Fibroblast of skin of scalp (primary cell): ENCODE measurements around the gene OR2S2.
"Not testable (repeated sequence)": the region's sequence is repeated elsewhere in the genome, so short reads cannot be mapped to it uniquely, and the experiment has no call there.

ENCODE experiments used
- DNase-seq: peaks from one replicate; pipeline ENCODE4 v3.0.0-alpha.2; 2013

The OR2S2 gene

DNA sequence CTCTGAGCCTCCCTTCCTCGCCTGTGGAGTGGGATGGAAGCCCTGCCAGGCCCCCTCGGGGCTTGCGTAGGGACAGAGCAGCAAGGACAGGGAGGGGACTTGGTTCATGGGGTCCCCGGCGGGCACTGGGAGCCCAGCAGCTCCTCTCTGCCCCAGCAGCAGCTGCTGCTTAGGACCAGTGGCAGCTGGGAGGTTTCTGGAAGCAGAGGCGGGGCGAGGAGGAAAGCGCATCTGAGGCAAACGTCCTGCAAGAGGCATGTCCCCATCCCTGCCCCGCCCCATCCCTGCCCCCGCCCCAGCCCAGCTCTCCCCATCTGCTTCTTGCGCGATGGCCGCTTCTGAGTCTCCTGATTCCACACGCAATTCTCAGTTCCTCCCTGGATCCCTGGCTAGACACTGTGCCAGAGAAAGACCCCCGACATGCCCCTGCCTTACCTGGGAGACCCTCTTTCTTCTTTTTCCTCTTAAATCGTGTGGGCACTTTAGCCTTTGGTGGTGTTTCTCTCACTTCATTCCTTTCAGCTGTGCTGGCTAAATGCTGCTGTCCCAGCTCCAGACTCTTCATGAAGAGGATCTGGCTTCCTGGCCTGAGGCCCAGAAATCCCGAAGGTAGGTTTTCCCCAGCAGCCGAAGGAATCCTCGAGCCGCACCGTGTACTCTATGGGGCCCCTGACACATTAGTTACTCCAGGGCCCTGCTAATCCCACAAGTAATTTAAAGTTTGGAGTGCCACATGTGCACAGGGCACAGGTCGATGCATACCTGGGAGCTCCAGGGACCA lies 4.4 kb upstream of the OR2S2 start:
- peak; percentile 85 for DNase-seq

DNA sequence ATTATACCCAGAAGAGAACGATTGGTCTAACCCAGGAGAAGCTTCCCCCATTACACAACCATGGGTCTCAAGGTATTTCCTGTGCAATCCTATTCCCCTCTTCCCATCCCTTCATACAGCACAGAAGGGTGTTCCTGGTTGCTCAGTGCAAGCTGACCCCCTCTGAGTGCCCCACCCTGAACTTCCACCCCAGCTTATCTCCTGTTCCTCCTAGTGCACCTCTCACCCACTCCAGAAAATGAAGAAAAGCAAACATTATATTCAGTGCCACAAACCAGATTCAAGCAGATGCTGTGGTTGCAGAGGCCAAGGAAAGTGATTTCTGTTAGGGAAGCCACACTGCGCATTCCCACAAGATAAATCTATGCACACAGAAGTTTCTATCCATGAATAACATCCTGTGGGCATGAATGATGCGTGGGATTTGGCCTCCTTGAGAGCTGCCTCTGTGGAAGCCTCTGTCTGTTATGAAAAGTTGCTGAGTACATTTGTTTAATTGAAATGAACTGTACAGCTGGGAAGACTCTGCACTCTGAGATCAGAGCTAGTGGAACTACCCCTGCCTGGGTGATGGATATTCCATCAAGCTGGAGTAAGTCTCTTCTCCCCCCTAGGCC lies 2.2 kb upstream of the OR2S2 start:
- DNase-seq: peak; percentile 29

DNA sequence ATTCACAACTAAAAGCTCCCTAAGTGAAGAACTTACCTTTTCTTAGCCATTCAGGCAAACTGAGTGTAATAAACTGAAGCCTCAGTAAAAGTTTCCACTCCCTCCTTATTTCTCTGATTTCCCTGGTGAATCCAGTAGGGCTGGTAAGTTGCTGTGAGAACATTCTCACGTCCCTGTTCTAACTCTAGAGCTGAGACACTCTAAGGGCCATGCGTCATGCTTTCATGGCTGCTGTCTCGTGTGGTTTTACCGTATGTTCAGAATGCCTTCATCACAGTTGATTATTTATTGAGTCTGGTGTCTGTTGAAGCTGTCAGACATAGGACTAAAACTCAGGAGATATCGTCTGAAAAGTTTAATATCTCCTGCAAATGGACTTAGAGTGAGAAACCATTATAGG lies 1.3 kb downstream of the OR2S2 start:
- no peak for DNase-seq

DNA sequence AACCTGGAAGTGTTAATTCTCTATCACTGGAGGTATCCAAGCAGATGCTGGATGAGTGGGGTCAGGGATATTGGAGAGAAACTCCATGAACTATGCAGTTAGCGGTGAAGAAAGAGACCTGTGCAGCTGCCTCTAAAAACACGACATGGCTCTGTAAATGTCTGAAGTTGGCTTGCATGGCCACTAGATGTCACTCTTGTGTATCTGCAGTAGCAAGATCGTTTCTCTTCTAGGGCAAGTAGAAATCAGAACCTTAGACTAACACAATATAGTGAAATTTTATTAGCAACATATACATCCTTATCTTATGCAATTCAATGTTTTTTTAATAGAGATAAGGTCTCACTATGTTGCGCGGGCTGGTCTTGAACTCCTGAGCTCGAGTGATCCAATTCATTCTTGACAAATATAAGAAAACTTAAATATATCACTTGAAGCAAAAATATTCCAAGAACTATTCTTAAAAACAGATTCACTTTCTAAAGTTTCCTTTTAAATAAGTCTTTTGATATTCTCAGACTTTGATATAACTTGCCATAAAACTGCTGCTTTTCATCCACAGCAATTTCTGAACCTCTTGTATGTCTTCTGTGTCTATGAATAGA lies 2.9 kb downstream of the OR2S2 start:
- peak; percentile 80 for DNase-seq

DNA sequence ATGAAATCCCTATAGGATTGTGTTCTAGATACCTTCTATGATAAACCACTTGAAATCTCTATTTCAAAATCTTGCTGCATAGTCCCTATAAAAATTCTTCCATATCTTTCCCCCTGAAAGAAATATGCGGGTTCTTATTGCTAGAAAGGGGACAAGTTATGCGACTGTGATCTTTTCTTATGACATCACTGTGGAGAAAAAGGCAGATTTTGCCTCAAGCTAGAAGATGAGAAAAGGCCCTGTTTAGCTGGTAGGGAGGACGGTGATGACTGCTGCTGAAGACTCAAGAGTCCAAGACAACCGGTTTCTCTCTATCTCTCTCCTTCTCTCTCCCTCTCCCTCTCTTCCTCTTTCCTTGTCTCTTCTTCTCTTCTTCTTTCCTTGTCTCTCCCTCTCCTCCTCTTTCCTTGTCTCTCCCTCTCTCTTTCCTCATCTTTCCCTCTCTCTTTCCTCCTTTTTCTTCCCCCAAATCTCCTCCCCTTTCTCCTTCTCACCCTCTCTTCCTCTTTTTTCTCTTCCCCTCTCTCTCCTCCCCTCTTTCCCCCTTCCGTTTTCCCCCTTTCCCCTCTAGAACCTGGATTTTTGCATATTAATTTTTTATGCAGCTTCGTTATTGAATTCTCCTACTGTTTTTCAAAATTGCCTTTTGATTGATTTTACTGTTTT lies 5.3 kb downstream of the OR2S2 start:
- DNase-seq: no peak

DNA sequence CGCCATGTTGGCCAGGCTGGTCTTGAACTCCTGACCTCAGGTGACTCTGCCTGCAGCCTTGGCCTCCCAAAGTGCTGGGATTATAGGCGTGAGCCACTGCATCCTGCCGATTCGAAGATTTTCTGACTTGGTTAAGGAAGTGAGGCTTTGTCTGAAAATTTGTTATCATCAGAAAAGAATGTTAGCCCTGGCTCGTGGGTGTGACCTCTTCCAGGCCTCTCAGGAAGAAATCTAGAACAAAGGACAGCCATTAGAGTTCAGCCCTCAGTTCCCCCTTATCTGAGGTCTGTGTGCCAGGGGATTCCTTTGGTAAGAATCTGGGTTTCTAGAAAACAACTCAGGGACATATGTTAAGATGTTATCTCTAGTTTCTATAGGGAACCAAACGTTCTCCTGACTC lies 6.2 kb downstream of the OR2S2 start:
- DNase-seq: peak; percentile 67

DNA sequence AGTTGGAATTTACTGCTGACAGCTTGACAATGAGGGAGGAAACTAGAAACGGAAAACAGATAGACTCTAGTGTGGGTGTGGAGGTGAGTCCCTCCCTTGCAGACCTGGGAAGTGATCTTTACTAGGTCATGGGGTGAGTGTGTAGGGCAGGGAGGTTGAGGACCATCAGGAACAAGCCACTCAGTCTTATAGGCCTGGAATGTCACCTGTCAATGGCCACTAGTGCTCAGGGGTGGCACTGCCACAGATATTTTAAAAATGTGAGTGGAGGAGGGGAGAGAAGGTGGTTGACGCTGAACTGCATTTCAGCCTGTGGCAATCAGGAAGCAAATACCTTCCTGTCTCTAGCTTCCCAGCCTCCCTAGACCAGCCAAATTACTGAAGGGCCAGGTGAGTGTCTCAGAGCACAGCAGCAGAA lies 9.0 kb downstream of the OR2S2 start:
- DNase-seq: no peak

DNA sequence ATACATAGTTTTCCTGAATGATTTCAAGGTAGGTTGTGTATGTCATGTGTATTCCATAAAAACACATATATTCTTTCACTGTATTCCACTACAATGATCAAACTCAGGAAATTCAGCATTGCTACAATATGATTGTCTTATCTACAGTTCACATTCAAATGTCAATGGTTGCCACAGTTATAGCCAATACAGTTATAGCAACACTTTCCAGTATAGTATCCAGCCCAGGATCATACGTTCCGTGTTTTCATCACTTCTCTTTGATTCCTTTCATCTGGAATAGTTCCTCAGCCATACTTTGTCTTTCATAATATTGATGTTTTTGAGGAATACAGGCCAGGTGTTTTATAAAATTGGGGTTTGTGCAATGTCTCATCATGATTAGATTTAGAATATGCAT lies 9.5 kb downstream of the OR2S2 start:
- DNase-seq: no peak

DNA sequence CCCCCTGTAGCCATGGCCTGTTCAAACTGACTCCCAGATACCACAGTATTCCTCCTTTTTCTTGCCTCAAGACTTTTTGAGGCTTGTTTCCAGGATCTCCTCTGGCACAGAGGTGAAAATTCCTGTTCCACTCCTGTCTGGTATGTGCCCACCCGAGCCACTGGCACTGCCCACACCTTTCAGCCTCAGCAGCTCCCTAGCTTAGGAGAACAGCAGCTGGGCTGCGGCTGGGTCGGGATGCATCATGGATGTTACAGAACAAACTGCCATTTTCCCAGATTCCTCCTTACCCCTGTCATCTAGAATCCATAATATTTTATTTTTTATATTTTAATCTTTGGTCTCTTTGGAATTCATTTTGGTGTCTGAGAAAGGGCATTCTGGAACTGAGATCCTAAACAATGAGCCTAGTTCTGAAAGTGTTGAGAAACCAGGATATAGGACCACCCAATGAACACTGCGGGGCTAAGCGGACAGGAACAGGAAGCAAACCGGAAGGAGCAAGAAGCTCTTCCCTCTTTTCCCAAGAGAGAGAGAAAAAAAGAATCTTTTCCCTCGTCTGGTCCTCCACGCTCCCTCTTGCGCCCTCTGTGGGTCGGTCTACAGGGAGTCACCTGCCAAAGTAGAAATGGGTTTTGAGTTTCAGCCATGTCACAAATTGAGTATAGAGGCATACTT lies 12.5 kb downstream of the OR2S2 start:
- peak; percentile 91 for DNase-seq

DNA sequence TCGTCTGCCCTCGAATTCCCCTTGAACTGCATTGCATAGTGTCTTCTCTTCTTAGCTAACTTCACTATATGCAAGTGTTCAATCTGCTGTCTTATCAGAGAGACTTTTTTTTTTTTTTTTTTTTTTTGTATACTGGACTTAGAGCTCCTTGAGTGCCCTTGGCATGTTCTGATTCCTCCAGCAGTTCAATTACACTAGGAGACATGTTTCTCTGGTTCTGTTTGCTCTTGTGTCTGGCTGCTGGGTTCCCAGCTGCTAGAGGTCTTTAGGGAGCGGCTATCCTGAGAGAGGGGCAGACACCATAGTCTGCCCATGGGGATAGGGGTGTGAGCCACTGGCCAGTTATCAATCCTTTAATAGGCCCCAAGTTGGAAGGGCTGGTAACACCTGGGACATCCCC lies 13.1 kb downstream of the OR2S2 start:
- DNase-seq: no peak

DNA sequence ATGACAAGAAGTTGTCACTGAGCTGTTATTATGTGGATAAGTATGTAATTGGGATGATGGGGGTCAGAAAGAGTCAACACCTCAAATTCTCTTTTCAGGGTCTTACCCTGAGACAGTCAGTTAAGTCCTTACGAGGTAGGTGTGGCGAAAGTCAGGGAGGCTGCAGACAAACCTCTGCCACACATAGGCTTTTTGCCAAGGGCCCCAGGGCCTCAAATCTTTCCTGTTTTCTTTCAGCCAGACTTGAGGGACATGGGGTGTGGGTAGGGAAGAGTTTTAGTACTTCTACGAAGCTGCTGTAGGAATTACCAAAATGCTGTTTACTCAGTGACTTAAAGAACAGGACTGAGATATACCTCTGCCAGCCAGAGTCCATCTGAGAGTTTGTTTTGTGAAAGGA lies 13.8 kb downstream of the OR2S2 start:
- no peak for DNase-seq

DNA sequence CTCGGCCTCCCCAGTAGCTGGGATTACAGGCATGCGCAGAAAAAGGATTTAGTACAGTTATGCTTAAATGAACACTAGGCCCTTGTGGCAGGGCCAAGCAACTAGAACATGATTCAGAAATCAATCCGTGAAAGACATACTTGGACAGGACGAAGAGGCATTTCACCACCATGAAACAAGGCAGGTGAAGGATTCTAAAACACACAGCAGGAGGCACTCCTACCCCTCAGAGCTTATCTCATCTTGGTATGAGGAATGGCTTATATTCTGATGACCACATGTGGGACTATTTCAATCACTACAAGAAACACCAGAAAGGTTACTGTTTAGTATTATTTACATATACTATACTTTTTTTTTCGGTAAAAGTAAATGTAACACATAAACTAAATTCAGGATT lies 15.7 kb downstream of the OR2S2 start:
- DNase-seq: no peak

DNA sequence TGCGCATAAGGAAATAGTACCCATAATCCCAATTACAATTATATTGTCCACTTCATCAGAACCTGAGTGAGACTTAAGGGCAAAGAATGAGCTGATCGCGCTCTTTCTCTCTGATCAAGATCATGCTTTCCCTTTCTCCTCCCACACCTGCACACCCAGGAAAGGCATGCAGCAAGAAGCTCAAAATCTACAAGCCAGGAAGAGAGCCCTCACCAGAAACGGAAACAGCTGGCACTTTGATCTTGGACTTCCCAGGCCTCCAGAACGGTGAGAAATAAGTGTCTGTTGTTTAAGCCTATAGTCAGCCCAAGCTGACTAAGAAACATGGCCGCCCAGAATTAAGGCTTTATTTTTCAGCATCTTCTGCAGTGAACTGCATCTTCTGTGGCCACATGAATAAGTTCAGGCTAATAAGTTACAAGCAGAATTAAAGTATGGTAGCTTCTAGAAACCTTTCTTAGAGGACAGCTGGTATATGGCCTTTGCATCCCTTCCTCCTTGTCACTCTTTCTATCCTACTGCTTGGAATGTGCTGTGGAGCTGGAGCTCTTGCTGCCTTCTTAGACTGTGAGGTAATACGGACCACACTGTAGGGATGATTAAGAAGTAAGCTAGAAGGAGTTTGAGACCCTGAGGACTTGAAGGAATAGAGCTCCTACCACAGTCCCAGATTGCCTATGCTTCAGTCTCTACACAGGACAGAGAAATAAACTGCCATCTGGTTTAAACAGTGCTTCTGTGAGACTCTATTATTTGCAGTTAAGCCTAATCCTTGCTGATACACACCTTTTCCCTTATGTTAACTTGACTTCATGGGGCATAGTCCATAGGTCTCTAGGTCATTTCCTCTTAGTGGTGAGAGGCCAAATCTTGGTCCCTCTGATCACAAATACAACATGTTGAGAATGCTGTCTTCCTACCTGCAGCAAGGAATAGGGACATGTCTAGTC lies 17.2 kb downstream of the OR2S2 start:
- peak; percentile 54 for DNase-seq

DNA sequence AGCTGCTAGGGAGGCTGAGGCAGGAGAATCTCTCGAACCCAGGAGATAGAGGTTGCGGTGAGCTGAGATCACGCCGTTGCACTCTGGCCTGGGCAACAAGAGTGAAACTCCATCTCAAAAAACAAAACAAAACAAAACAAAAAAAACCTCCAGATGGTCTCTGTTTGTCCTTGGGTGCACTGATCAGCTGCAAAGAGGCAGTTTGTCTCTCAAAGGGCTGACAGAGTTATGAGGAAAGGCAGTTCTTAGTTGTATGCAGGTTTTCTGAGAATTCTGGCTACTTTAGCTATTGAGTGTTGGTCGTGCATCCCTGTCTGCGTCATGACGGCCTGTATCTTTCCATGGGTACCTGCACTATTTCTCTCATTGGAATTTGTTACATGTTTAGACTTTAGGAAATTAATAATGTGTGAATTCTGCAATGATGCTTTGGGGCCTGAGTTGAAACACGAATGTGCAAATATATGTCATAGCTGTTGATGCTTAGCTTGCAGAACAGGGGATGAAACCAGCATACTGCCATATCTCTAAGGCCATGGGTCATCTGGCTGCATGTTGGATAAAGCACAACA lies 18.2 kb downstream of the OR2S2 start:
- no peak for DNase-seq

DNA sequence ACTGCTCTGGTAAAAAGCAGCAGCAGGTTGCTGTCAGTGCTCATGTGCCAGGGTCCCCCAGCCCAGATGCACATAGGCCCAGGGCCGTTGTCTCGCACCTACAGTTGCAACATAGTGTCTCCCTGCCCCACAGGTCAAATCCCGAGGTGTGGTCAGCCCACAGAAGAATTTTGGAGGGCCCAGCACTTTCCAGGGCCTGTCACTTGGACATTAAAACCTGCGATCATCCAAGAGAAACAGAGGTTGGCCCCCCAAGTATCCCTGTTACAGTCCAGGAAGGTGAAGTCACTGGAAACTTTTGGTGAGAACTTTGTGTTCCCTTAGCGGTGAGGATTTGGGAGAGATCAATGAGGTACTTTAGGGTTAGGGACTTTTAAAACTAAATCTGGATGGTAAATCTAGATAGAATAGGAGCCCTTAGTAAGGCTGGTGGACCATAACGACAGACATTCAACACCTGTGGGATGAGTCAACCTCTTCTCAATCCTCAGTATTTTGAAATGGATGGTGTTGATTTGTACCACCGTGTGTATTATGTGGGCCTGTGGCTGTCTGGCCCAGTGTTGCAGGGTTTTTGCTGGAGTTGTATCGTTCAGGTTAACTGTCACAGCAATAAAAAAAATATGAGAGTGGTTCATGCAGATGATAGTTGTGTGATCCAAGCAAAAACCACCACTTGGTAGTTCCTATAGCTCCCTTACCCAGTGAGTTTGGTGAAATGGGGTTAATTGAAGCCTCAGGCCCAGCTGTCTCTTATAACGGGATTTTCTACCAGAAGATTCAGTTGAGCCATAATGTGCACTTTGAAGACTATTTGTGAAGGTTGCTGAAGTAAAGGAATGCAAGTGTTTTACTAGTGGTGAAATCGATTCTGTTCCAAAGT lies 19.2 kb downstream of the OR2S2 start:
- no peak for DNase-seq

DNA sequence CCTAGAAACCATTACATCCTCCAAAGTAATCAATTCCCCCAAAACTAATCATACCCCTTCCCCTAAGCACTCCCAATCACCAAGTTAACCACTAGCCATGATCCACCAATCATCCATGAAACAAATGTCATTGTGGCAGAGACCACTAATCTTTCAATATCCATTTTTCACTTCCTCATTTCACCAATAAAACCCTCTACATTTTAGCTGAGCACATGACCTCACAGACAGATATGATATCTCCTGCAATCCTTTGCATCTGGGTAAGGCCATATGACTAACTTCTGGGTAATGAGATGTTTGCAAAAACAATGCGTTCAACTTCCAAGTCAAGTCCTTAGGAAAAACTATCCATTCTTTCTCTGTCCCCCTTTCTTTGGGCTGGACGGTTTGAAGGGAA lies 20.7 kb downstream of the OR2S2 start:
- DNase-seq: peak; percentile 45

DNA sequence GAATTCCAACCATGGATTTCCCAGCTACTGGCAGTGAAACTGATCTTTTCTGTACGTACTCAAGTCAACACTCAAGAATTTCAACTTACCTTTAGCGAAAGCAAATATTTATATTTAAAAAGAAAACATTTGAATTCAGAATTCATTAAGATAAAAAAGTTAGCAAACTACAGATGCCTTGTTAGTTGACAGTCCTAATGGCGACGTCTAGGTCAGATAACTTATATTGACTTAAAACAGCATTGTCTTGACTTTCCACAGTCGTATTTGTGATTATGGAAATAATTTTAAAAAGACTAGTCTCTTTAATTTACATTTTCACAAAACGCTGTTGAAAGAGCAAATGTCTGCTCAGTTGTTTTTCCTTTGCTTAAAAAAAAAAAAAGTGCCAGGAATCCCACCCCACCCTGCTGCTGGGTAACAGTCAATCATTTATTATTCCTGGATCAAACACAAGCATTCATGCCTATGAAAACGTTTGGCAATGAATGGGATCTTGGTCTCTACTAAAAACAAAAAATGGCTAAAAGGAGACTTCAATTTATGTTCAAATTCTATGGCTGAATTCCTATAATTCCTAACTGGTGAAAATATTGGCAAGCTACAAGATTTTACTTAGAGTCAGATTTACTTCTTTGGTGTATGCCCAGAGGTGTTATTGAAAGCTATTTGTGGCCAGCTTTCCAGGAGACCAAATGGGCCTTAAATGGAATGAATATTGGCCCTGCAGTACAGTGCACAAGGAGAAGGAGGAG lies 22.0 kb downstream of the OR2S2 start:
- DNase-seq: peak; percentile 97

DNA sequence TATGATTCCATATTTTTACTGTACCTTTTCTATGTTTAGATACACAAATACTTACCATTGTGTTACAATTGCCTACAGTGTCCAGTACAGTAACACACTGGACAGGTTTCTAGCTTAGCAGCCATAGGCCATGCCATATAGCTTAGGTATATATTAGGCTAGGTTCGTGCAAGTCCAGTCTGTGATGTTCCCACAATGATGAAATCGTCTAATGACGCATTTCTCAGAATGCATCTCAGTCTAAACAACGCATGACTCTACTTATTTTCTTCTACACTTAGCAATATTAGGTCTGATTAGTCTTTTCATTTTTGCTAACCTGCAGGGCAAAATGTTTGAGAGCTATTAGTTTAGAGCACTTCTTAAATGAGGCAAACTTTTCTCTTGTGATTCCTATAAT lies 22.7 kb downstream of the OR2S2 start:
- no peak for DNase-seq

DNA sequence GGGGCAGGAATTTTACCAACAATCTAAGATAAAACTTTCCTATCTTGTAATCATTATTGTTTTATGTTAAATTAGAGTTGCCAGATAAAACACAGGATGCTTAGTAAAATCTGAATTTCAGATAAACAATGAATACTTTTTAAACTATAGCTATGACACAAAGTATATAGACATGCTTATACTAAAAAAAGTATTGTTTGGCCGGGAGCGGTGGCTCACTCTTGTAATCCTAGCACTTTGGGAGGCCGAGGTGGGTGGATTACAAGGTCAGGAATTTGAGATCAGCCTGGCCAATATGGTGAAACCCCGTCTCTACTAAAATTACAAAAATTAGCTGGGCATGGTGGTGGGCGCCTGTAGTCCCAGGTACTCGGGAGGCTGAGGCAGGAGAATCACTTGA lies 23.9 kb downstream of the OR2S2 start:
- not testable (repeated sequence) for DNase-seq
